GM12878 (cell line): ENCODE data around the gene FSTL4. TPM values are rescaled to one million over a fixed set of nuclear protein-coding genes. Genes with fewer than 3 reads are reported as not detected.

Experiments
- ATAC-seq: fragments of 200-7000 bp; cut with Tn5 transposase; 3 replicates; pipeline ENCODE4 v1.9.1; 2020; ENCODE audit warnings: mild to moderate bottlenecking, moderate library complexity
- BruUV-seq: library from RNA; stranded (reverse); fragments of 400-500 nt; replicated peaks from 2 replicates; lab custom pipeline; 2021; lab: Mats Ljungman, UMichigan
- CTCF ChIA-PET: fragments of 300-600 bp; sonication (Branson Sonifier 250); formaldehyde crosslinking; extraction: SDS; loops from one replicate; lab custom pipeline; 2021; ENCODE audit warnings: inconsistent platforms; lab: Yijun Ruan, JAX
- POLR2A ChIA-PET: fragments of 350-600 bp; formaldehyde crosslinking; extraction: SDS; loops from one replicate; lab custom pipeline; 2021; ENCODE audit warnings: inconsistent platforms; lab: Charles Lee
- RAD21 ChIA-PET: fragments of 300-600 bp; sonication (Branson Sonifier 250); formaldehyde crosslinking; loops from one replicate; lab custom pipeline; 2023; ENCODE audit warnings: antibody characterized with exemption; ENCODE audit not compliant: unreplicated experiment; lab: Charles Lee
- SMC1A ChIA-PET: fragments of 300-600 bp; sonication (Branson Sonifier 250); formaldehyde crosslinking; loops from one replicate; lab custom pipeline; 2023; ENCODE audit not compliant: unreplicated experiment, uncharacterized antibody; lab: Charles Lee
- DNase-seq: peaks from one replicate; pipeline ENCODE4 v3.0.0-alpha.2; 2011; ENCODE audit warnings: low read depth, low spot score
- FAIRE-seq: peaks from 3 replicates; lab custom pipeline; 2011; peaks lifted over from hg19 to GRCh38; lab: Jason Lieb, UNC
- H2AFZ ChIP-seq: 2 replicates; pipeline ENCODE4 v1.6.0; 2011; ENCODE audit warnings: low read depth, low read length, control low read depth; ENCODE audit not compliant: control insufficient read depth
- H3K27ac ChIP-seq: 2 replicates; pipeline ENCODE4 v1.5.1; 2011; ENCODE audit warnings: control low read depth; ENCODE audit not compliant: control insufficient read depth, insufficient read depth
- H3K27me3 ChIP-seq, 2 experiments: replicated peaks in 1 of 2; 2 replicates each; pipeline versions ENCODE4 v1.6.0 to v1.6.1; 2011; ENCODE audit warnings: low read length in 1 of 2; ENCODE audit not compliant: control insufficient read depth in 2 of 2, insufficient read depth in 2 of 2
- H3K36me3 ChIP-seq, 2 experiments: 2 replicates each; pipeline ENCODE4 v1.5.1; 2011; ENCODE audit warnings: low read length in 1 of 2; ENCODE audit not compliant: control insufficient read depth in 2 of 2, insufficient read depth in 2 of 2
- H3K4me1 ChIP-seq: 2 replicates; pipeline ENCODE4 v1.6.1; 2011; ENCODE audit warnings: mild to moderate bottlenecking, low read length, moderate library complexity, mixed read lengths; ENCODE audit not compliant: control insufficient read depth, insufficient read depth
- H3K4me2 ChIP-seq: 2 replicates; pipeline ENCODE4 v1.6.0; 2011; ENCODE audit warnings: control low read depth; ENCODE audit not compliant: control insufficient read depth, insufficient read depth
- H3K4me3 ChIP-seq: fragments of 200-600 bp; sonication (generic); 2 replicates; pipeline ENCODE4 v1.5.1; 2016
- H3K79me2 ChIP-seq: 2 replicates; pipeline ENCODE4 v1.6.0; 2011; ENCODE audit warnings: low read length; ENCODE audit not compliant: control insufficient read depth, insufficient read depth
- H3K9ac ChIP-seq: 2 replicates; pipeline ENCODE4 v1.8.0; 2011; ENCODE audit warnings: low read length, control low read depth, mixed read lengths; ENCODE audit not compliant: control insufficient read depth, insufficient read depth
- H3K9me3 ChIP-seq: replicated peaks from 3 replicates; pipeline ENCODE4 v1.5.1; 2011; ENCODE audit warnings: mild to moderate bottlenecking, low read length; ENCODE audit not compliant: control insufficient read depth, insufficient read depth
- H4K20me1 ChIP-seq: 2 replicates; pipeline ENCODE4 v1.6.0; 2011; ENCODE audit not compliant: control insufficient read depth, insufficient read depth
- ATF2 ChIP-seq: IDR thresholded peaks from 2 replicates; pipeline ENCODE4 v1.6.1; 2012; ENCODE audit warnings: low read length, inconsistent platforms
- CHD1 ChIP-seq: IDR thresholded peaks from 2 replicates; pipeline ENCODE4 v1.6.1; 2012; ENCODE audit warnings: low read depth, low read length, improper control_type of control experiment
- CREB1 ChIP-seq: IDR thresholded peaks from 2 replicates; pipeline ENCODE4 v1.6.1; 2012; ENCODE audit warnings: low read depth, mild to moderate bottlenecking, inconsistent platforms
- IKZF1 ChIP-seq: fragments of 450-650 bp; conservative IDR thresholded peaks from 2 replicates; pipeline ENCODE4 v1.6.1; 2017; ENCODE audit warnings: antibody characterized with exemption, mild to moderate bottlenecking
- IRF5 ChIP-seq: fragments of 450-650 bp; IDR thresholded peaks from 2 replicates; pipeline ENCODE4 v1.6.1; 2017; ENCODE audit warnings: borderline replicate concordance
- JUNB ChIP-seq: IDR thresholded peaks from 2 replicates; pipeline ENCODE4 v1.6.1; 2016; ENCODE audit warnings: antibody characterized with exemption, mild to moderate bottlenecking
- MEF2B ChIP-seq: fragments of 450-650 bp; IDR thresholded peaks from 2 replicates; pipeline ENCODE4 v1.6.1; 2018; ENCODE audit warnings: mild to moderate bottlenecking, moderate library complexity; ENCODE audit not compliant: partially characterized antibody, poor library complexity, severe bottlenecking
- MYC ChIP-seq: IDR thresholded peaks from 2 replicates; pipeline ENCODE4 v1.6.1; 2011; ENCODE audit warnings: mild to moderate bottlenecking, low read length, moderate library complexity, inconsistent platforms; ENCODE audit not compliant: insufficient read depth, insufficient replicate concordance, insufficient read length, severe bottlenecking
- PAX5 ChIP-seq: IDR thresholded peaks from 2 replicates; pipeline ENCODE4 v1.6.1; 2011; ENCODE audit warnings: low read depth, low read length, borderline replicate concordance
- POU2F2 ChIP-seq: IDR thresholded peaks from 3 replicates; pipeline ENCODE4 v1.6.1; 2011; ENCODE audit warnings: low read depth, mild to moderate bottlenecking, low read length, borderline replicate concordance
- RAD51 ChIP-seq: fragments of 450-650 bp; IDR thresholded peaks from 2 replicates; pipeline ENCODE4 v1.6.1; 2016; ENCODE audit warnings: moderate library complexity, mild to moderate bottlenecking, inconsistent platforms
- RBBP5 ChIP-seq: fragments of 200-600 bp; sonication (generic); conservative IDR thresholded peaks from 2 replicates; pipeline ENCODE4 v1.6.1; 2016
- SMARCA5 ChIP-seq: fragments of 450-650 bp; IDR thresholded peaks from 2 replicates; pipeline ENCODE4 v1.6.1; 2017; ENCODE audit warnings: mild to moderate bottlenecking
- STAT1 ChIP-seq: fragments of 450-650 bp; conservative IDR thresholded peaks from 2 replicates; pipeline ENCODE4 v1.6.1; 2014; ENCODE audit warnings: antibody characterized with exemption, mild to moderate bottlenecking
- TAF1 ChIP-seq: IDR thresholded peaks from 2 replicates; pipeline ENCODE4 v1.6.1; 2011; ENCODE audit warnings: mild to moderate bottlenecking, low read depth, low read length, borderline replicate concordance
- YBX1 ChIP-seq: fragments of 450-650 bp; IDR thresholded peaks from 2 replicates; pipeline ENCODE4 v1.6.1; 2016; ENCODE audit warnings: antibody characterized with exemption
- ZNF24 ChIP-seq: fragments of 450-650 bp; IDR thresholded peaks from 2 replicates; pipeline ENCODE4 v1.6.1; 2017; ENCODE audit warnings: antibody characterized with exemption, mild to moderate bottlenecking
- WGBS: methylation state at CpG from one replicate; pipeline ENCODE4 v1.1.6; 2016; ENCODE audit warnings: low lambda C conversion rate; ENCODE audit not compliant: insufficient replicate concordance, insufficient coverage; ENCODE audit errors: missing lambda C conversion rate; 5-methylcytosine and 5-hydroxymethylcytosine counted together
- in situ Hi-C: fragments of 300-500 bp; cut with MboI; formaldehyde crosslinking; loops from 9 replicates; pipeline ENCODE4 v1.14.3; 2018; ENCODE audit warnings: mixed read lengths
- intact Hi-C: fragments of 100-400 bp; cut with micrococcal nuclease; formaldehyde crosslinking; loops from one replicate; pipeline ENCODE4 v1.14.2; 2022; ENCODE audit not compliant: unreplicated experiment
- polyA plus RNA-seq, 11 experiments: library from polyadenylated mRNA; depleted of rRNA in 4 of 11; unstranded in 6 of 11; stranded (reverse) in 5 of 11; fragments of >200 nt; fragmentation: Nextera tagmentation in 4 of 11; fragmentation: Illumina TruSeq in 1 of 11; extraction: Ambion mirVana in 4 of 11; extraction: Trizol in 1 of 11; gene quantifications; 1 replicate in 1 of 11; 2 replicates in 10 of 11; pipeline versions ENCODE4 v1.2.1 to v1.2.3, GENCODE V29; 2011 to 2016; ENCODE audit warnings: inconsistent platforms in 2 of 11, missing spikeins in 2 of 11, low read depth in 1 of 11
- total RNA-seq, 4 experiments: library from RNA; depleted of rRNA in 3 of 4; stranded (reverse); fragments of >200 nt in 3 of 4; fragmentation: Illumina TruSeq in 1 of 4; extraction: Trizol in 1 of 4; gene quantifications; 2 replicates each; pipeline versions ENCODE4 v1.2.1 to v1.2.3, GENCODE V29; 2013 to 2021
- TF ChIP-seq, protein P1 (sequence below), 3 experiments: IDR thresholded peaks in 2 of 3; conservative IDR thresholded peaks in 1 of 3; 2 replicates each; pipeline ENCODE4 v1.5.1; 2011; ENCODE audit warnings: low read depth in 3 of 3, low read length in 3 of 3, mild to moderate bottlenecking in 3 of 3, control low read depth in 2 of 3, moderate library complexity in 2 of 3, inconsistent platforms in 1 of 3, mixed read lengths in 1 of 3; ENCODE audit not compliant: control insufficient read depth in 2 of 3, insufficient read depth in 1 of 3; ENCODE audit errors: extremely low read depth in 1 of 3
- TF ChIP-seq, protein P2 (sequence below): fragments of 450-650 bp; IDR thresholded peaks from 2 replicates; pipeline ENCODE4 v1.6.1; 2014; ENCODE audit warnings: mild to moderate bottlenecking

Gene FSTL4
- total and polyA plus RNA-seq, 10 of the 15 experiments (the other 5 are each of a cell fraction or from before 2014, with no cell fraction given), result 0.01 to 0.79 (median 0.21) TPM; not detected in 6

- ChIA-PET POLR2A (interaction anchor here (0.6 kb wide), 1 partner anchor 383 kb away, joined by 3 read pairs; no protein-coding TSS in a partner anchor), CTCF (no interaction called here), SMC1A (no interaction called here), RAD21 (no interaction called here)
- no peaks in the 10 kb centered on the region for H3K4me1 ChIP-seq
- H3K27ac ChIP-seq, result no peak overlapping the region
- ATAC-seq (no peak), DNase-seq (no peak), FAIRE-seq (no peak)
- no peak overlapping the region for H3K9ac ChIP-seq
- intact Hi-C loops, result no loop called here
- H3K27me3 ChIP-seq, result peaks cover 1 to 2% of the 10 kb centered on the region in 2 experiments
- in situ Hi-C loops, result no loop called here
- H3K36me3 ChIP-seq, result no peaks in the 10 kb centered on the region
- no TSS peak for BruUV-seq
- no peaks in the 10 kb centered on the region for H3K9me3 ChIP-seq
- H3K79me2 ChIP-seq, result no peaks in the 10 kb centered on the region
- no peak overlapping the region for H3K4me2 ChIP-seq
- H3K4me3 ChIP-seq, result no peak overlapping the region
- no peak overlapping the region for H2AFZ ChIP-seq
- 68% methylated on average over 3 of the region's 3 CpGs for WGBS
- H4K20me1 ChIP-seq, result no peaks in the 10 kb centered on the region; the same call in 1 of the 2 replicates
- no peak for TF ChIP-seq POU2F2
- TF ChIP-seq SMARCA5, result no peak
- TF ChIP-seq, protein P1, sequence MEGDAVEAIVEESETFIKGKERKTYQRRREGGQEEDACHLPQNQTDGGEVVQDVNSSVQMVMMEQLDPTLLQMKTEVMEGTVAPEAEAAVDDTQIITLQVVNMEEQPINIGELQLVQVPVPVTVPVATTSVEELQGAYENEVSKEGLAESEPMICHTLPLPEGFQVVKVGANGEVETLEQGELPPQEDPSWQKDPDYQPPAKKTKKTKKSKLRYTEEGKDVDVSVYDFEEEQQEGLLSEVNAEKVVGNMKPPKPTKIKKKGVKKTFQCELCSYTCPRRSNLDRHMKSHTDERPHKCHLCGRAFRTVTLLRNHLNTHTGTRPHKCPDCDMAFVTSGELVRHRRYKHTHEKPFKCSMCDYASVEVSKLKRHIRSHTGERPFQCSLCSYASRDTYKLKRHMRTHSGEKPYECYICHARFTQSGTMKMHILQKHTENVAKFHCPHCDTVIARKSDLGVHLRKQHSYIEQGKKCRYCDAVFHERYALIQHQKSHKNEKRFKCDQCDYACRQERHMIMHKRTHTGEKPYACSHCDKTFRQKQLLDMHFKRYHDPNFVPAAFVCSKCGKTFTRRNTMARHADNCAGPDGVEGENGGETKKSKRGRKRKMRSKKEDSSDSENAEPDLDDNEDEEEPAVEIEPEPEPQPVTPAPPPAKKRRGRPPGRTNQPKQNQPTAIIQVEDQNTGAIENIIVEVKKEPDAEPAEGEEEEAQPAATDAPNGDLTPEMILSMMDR (IDR thresholded peaks at IDR 0.05 in 2 of 3, conservative IDR thresholded peaks at IDR 0.05 in 1 of 3; ENCODE audit: control insufficient read depth in 2 of 3, extremely low read depth in 1 of 3, insufficient read depth in 1 of 3, low read depth in 3 of 3, low read length in 3 of 3), result no peak
- TF ChIP-seq RAD51, result no peak
- no peak for TF ChIP-seq ZNF24
- no peak for TF ChIP-seq STAT1
- no peak for TF ChIP-seq YBX1
- TF ChIP-seq, protein P2, sequence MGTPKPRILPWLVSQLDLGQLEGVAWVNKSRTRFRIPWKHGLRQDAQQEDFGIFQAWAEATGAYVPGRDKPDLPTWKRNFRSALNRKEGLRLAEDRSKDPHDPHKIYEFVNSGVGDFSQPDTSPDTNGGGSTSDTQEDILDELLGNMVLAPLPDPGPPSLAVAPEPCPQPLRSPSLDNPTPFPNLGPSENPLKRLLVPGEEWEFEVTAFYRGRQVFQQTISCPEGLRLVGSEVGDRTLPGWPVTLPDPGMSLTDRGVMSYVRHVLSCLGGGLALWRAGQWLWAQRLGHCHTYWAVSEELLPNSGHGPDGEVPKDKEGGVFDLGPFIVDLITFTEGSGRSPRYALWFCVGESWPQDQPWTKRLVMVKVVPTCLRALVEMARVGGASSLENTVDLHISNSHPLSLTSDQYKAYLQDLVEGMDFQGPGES, result no peak
- no peak for TF ChIP-seq RBBP5
- no peak for TF ChIP-seq JUNB
- TF ChIP-seq MYC, result no peak
- no peak for TF ChIP-seq IRF5
- no peak for TF ChIP-seq PAX5
- TF ChIP-seq CREB1, result no peak
- TF ChIP-seq CHD1, result no peak
- no peak for TF ChIP-seq IKZF1
- no peak for TF ChIP-seq MEF2B
- TF ChIP-seq ATF2, result no peak
- TF ChIP-seq TAF1, result no peak
Measured at GRCh38 chr5:133525126-133525525, 87.2 kb downstream of the FSTL4 start.
